ENCODE results near the gene SNAP47.
"Not testable (repeated sequence)": the region's sequence is repeated elsewhere in the genome, so short reads cannot be mapped to it uniquely, and the experiment has no call there.

Gene SNAP47, protein sequence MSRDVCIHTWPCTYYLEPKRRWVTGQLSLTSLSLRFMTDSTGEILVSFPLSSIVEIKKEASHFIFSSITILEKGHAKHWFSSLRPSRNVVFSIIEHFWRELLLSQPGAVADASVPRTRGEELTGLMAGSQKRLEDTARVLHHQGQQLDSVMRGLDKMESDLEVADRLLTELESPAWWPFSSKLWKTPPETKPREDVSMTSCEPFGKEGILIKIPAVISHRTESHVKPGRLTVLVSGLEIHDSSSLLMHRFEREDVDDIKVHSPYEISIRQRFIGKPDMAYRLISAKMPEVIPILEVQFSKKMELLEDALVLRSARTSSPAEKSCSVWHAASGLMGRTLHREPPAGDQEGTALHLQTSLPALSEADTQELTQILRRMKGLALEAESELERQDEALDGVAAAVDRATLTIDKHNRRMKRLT

DNA sequence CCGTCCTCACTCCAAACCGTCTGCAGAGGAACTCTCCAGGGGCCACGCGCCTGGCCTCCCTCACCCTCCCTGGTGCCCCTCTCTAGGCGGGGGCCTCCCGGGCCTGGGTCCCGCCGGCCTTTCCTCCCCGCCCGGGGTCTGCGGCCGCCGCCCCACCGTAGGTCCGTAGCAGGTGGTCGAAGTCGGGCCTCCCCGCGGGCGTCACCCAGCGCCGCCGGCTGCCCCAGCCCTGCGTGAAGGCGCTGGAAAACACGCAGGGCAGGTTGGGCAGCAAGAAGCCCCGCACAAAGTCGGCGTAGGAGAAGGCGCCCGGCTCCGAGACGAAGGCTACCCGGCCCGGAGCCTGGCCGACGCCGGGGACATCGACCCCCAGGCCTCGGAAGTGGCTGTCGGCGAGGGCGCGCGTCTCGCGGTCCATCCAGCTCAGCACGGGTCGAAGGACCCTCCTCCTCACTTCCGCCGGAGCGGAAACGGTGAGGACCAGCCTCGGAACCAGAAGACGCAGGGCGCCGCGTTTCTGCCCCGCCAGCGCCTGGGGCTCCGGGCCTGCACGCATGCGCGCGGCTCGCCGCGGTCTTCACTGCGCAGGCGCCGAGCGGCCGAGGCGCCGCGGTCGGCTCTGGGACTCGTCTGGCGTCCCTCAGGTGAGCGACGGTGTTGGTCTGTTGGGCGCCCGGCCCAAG, at the start of gene SNAP47, which contains the start of gene JMJD4:
Gene SNAP47, plus strand, starts transcription at position 580 of the 683 bp plus-strand sequence. CDS start 12,302 bp downstream, outside the sequence.
Gene JMJD4, minus strand, starts transcription at position 447 of the 683 bp plus-strand sequence. Its CDS starts 29 bp downstream, at position 418.
- peak; percentile 73 for DNase-seq

DNA sequence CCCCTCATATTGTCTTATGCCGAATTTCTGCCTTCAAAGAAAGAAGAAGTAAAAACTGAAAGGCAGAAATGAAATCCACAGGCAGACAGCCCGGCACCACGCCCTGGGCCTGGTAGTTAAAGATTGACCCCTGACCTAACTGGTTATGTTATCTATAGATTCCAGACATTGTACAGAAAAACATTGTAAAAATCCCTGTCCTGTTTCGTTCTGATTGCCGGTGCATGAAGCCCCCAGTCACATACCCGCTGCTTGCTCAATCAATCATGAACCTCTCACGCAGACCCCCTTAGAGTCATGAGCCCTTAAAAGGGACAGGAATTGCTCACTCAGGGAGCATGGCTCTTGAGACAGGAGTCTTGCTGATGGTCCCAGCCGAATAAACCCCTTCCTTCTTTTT, 49.4 kb upstream of the SNAP47 start:
- no peak for DNase-seq

DNA sequence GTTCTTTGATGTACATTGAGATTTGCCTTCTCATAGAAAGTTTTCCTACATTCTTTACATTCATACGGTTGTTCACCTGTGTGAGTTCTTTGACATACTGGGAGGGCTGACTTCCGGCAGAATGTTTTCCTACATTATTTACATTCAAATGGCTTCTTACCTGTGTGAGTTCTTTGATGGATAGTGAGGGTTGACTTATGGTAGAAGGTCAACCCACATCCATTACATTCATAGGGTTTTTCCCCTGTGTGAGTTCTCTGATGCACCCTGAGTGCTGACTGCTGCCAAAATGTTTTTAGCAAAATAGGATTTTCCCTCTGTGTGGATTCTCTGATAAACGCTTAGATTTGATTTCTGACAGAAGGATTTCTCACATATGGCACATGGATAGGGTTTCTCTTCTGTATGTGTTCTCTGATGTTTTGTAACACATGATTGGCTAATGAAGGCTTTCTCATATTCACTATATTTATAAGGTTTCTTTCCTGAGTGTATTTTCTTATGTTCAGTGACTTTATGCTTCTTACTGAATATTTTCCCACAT, 37.8 kb upstream of the SNAP47 start:
- DNase-seq, result no peak

- DNase-seq, result not testable (repeated sequence)
Observed at GRCh38 chr1:227701631-227702030, 33.6 kb upstream of the SNAP47 start.

- DNase-seq, result no peak
Observed at GRCh38 chr1:227707846-227708245, 27.4 kb upstream of the SNAP47 start.

- no peak for DNase-seq
Observed at GRCh38 chr1:227709451-227709850, 25.8 kb upstream of the SNAP47 start.

DNA sequence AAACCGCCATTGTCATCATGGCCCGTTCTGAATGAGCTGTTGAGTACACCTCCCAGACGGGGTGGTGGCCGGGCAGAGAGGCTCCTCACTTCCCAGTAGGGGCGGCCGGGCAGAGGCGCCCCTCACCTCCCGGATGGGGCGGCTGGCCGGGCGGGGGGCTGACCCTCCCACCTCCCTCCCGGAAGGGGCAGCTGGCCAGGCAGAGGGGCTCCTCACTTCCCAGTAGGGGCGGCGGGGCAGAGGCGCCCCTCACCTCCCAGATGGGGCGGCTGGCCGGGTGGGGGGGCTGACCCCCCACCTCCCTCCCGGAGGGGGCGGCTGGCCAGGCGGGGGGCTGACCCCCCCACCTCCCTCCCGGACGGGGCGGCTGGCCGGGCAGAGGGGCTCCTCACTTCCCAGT, 24.8 kb upstream of the SNAP47 start:
- not testable (repeated sequence) for DNase-seq

DNA sequence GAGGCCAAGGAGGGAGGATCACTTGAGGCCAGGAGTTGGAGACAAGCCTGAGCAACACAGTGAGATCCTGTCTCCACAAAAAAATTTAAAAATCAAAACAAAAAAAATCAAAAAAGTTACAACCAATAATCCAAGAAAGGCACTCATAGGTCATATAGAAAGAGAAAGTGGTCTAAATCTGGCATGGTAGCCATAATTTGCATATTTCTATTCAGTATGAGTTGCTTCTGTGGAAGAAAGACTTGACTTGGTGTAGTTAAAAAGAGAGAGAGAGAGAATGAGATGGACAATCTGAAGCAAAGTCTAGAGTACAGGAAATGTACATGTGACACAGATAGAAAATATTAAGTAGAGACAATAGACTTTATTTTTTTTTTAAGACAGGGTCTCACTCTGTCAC, 22.6 kb upstream of the SNAP47 start:
- no peak for DNase-seq

DNA sequence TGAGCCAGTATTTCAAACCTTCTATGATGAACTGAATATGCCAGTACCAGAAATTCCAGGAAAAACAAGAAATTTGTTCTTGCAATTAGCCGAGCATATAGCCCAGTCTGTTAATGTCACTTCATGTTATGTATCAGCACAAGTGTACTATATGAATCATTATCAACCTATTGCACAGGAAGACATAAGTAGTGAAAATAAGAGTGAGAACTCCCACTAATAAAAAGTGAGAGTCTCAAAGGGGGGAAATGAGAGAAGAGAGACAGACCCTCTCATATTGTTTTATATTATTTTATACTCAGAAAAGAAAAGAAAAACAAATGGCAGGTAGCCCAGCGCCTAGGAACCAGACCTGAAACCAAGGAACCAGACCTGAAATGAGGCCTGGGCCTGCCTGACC, 16.3 kb upstream of the SNAP47 start:
- no peak for DNase-seq

DNA sequence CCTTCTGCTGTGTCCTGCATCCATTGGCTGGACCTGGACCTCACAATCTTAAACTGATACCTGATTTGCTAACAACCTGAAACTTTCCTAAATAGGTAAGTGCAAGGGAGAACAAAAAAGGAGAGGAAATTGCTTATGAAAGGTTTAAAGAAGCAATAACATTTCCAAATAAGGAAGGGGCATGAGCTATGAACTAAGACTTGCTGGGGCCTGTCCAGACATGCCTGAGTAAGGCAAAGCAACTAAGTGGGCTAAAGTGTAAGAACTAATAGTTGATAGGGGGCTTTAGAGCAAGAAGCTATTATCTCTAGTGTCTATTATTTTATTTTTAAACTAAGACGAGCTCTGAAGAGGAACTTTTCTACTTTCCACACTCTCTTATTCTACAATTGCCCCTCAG, 11.8 kb upstream of the SNAP47 start:
- DNase-seq, result no peak

DNA sequence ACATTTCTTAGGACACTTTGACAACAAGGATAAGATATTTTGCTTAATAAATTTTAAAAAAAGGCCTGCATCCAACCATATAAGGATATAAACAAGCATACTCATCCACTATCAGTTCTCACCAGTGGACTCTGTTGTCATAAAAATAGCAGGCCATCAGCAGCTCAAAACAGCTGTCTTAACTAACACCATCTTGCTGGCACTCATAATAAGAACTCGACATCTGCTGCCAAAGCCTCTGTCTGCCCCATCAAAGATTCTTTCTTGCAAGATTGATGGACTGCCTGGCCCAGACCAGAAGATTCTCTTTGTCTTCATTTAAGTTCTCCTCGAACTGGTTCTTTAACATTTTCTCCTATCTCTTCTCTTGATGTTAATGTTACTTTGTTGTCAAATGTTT, 10.2 kb upstream of the SNAP47 start:
- DNase-seq, result no peak

- DNase-seq, result no peak
Observed at GRCh38 chr1:227726318-227726717, 8.9 kb upstream of the SNAP47 start.

GRCh38 chr1:227726924-227727599, 8.2 kb upstream of the SNAP47 start:
- no peak for DNase-seq

DNA sequence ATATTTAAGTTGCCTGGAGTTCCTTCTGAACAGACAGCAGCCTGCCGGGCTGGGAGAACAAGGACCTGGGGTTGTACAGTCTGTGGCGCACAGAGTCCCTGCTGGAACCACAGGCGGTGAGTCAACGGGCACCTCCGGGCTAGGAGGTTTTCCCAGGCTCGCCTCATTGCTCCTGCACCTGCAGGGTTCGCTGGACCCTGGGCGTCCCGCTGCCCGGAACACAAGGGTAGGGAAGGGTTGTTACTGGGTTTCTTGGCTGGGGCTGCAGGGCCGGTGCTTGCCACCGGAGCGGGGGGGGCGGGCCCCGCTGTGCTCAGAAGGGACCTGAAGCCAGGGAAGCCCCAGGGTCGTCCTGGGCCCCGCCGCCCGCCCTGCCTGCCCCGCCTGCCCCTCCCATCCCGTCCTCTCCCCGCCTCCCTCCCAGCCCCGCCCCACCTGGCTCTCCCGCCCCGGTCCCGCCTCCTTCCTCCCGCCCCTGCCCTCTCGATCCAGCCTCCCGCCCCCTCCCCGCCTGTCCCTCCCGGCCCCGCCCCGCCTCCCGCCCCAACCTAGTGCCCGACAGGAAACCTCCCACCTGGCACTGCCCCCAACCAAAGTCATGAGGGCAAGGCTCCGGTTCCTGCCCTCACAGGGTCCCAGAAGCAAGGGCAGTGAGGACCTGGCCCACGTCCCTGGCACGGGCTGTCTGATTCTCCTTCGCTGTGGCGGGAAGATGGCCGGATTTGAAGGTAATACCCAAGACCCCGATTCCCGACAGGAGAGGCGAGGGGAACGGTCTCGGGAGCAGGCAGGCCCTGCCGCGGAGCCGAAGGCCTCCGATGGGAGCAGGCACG, 7.0 kb upstream of the SNAP47 start:
- peak; percentile 31 for DNase-seq

DNA sequence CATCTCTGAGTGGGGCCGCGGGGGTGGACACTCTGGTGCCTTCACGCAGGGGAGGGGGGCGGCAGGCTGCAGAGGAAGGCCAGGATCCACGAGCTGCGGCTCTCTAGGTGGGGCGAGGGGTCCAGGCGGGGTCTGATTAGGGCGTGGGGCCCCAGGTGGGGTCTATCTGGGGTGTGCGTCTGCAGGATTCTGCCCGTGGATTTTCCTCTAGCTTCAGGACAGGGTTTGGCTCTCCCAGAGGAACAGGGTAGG, 6.4 kb upstream of the SNAP47 start:
- no peak for DNase-seq

DNA sequence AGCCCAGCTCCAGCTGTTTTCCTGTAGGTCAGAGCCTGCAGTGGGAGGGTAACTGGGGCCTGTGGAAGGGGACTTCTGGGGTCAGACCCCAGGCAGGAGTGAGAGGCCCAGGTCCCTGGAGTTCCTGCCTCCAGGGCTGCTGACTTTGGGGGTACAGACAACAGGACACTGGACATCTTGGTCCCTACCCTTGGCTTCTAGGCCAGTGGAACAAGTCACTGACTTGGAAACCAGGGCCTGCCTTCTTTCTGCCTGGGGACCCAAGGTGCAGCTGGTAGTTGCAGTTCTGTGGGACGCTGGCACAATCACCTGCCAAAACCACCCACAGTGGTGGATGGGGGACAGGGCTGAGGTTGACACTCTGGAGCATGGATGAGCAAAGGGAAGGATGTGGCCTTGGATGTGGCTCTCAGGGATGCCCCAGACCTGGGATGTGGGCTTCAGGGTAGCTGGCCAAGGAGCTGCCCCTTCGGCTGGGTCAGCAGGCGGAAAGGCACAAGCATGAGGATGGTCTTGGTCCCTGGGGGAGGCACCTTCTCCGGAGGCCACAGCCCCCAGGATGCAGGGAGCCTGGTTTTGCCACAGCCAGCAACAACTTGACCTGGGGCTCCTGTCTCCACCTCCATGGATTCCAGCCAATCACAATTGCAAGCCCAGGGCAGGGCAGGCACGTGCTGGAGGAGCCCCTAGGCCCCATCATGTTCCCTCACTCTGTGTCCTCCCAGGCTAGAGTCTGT, 5.9 kb upstream of the SNAP47 start:
- DNase-seq, result no peak

GRCh38 chr1:227729881-227730629, 5.2 kb upstream of the SNAP47 start:
- peak; percentile 20 for DNase-seq

DNA sequence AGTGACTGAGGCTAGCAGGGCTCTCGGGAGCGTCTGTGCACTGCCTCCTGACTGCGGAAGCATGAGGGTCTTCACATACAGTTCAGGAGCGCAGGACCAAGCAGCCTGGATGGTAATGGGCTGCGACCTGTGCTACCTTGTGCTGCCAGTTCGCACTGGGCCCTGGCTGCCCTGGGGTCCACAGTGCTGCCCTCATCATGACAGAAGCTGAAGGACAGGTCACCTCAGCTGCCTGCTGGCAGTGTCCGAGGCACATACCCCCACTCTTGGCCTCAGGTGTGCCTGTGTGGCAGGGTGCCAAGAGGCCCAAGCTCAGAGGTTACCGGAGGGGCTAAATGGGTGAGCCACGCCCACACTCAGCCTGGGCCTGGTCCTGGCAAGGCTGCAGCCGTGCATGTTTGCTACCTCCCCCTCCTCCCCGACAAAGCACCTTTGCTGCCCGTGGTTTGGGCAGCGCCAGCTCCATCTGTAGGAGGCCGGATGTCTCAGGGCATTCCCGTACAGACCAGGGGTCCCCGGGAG, 4.5 kb upstream of the SNAP47 start:
- no peak for DNase-seq

DNA sequence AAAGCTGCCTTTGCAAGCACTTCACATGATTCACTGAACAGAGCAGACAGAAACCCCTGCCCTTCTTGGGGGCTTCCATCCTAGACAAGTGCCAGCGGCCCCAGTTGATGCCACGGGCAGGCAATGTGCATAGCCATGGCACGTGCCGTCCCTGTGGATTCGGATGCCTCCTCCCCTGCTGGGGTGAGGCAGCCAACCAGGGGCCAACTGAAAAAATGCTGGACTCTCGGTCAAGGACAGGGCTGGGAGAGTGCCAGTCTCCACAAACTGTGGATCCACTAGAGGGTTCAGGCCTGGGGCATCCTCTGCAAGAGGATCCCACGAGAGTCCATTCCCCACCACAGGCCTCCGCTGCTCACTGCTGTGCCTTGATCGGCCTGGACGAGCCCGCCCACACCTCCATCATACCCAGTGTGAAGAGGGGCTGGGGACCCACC, 4.0 kb upstream of the SNAP47 start:
- no peak for DNase-seq

DNA sequence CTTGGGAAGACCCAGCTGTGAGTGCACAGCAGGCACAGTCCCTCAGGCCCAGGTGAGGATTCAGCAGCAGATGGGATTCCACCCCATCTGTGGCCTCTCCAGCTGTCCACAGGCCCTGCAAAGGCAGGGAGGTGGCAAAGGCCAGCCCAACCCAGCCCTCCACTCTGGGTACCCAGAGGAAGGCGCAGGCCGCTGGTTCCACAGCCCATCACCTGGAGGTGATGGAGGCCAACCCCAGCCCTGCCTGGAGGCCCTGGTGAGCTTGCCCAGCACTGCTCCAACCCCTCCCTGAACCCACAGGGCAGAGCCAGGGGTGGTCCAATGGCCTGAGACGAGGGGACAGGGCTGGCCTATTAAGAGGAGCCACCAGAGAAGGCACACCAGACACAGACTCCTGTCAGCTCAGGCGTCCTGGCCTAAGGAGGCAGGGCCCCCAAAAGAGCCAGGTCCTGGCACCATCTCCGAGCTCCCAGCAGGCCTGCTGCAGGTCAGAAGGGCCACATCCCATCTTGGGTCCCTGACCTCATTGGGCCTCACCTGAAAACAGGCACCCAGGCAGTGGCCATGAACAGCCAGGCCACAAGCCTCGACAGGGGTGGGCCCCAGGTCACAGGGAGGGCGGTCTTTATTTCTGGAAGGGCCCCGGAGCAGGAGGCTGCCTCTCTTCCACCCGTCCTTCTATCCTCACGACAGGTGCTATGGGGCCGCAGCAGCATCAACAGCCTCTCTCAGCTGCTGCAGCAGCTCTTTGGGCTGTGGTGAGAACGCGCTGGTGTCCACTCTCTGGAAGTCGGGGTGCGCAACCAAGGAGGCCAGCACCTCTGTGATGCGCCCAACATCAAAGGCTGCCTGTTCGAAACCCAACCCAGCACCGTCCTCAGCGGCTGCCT, 3.3 kb upstream of the SNAP47 start:
- no peak for DNase-seq
